GM10248 (cell line): ENCODE measurements around the gene USP20.

ENCODE experiments used
- CTCF ChIA-PET: fragments of 300-600 bp; sonication (Branson Sonifier 250); formaldehyde crosslinking; extraction: SDS; loops from one replicate; lab custom pipeline; 2021; ENCODE audit warnings: antibody characterized with exemption; lab: Yijun Ruan, JAX
- POLR2A ChIA-PET: fragments of 350-650 bp; sonication (Branson Sonifier 250); formaldehyde crosslinking; extraction: SDS; loops from one replicate; lab custom pipeline; 2020; ENCODE audit warnings: antibody characterized with exemption; lab: Yijun Ruan, JAX
- DNase-seq: peaks from one replicate; pipeline ENCODE4 v3.0.0; 2012; ENCODE audit errors: extremely low spot score
- TF ChIP-seq, protein P1 (sequence below): IDR thresholded peaks from 2 replicates; pipeline ENCODE4 v1.5.1; 2012; ENCODE audit warnings: mild to moderate bottlenecking, low read depth; ENCODE audit errors: extremely low read depth, missing control alignments, control extremely low read depth

Gene USP20

DNA sequence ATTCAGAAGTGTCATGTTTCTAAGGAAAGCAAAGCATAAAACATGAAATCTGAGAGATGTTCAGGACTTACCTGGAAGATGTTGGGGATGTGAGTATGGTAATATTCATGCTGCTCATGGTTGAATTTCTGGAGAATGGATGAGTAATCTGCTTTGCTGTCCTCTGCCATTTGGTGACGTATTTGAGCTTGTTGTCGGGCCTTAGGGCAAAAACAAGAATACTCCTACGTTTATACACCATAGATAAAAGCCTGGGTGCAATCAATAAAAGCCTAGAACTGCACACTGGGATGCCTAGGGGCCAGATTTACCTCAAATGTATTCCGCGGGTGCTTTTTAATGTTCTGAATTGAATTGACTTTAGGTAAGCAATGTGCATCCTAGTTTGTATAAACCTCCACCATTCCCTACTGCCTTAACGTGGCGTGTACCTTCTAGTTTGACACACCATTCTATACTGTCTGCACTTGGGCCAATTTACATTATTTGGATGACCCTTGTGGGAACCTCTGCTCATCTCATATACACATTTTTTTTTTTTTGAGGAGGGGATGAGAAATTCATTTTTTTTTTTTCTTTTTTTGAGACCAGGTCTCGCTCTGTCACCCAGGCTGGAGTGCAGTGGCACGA, 94.4 kb downstream of the USP20 start:
- CTCF ChIA-PET, result no interaction called here
- no peak for DNase-seq
- POLR2A ChIA-PET, result no interaction called here
- TF ChIP-seq, protein P1, sequence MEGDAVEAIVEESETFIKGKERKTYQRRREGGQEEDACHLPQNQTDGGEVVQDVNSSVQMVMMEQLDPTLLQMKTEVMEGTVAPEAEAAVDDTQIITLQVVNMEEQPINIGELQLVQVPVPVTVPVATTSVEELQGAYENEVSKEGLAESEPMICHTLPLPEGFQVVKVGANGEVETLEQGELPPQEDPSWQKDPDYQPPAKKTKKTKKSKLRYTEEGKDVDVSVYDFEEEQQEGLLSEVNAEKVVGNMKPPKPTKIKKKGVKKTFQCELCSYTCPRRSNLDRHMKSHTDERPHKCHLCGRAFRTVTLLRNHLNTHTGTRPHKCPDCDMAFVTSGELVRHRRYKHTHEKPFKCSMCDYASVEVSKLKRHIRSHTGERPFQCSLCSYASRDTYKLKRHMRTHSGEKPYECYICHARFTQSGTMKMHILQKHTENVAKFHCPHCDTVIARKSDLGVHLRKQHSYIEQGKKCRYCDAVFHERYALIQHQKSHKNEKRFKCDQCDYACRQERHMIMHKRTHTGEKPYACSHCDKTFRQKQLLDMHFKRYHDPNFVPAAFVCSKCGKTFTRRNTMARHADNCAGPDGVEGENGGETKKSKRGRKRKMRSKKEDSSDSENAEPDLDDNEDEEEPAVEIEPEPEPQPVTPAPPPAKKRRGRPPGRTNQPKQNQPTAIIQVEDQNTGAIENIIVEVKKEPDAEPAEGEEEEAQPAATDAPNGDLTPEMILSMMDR, result no peak

DNA sequence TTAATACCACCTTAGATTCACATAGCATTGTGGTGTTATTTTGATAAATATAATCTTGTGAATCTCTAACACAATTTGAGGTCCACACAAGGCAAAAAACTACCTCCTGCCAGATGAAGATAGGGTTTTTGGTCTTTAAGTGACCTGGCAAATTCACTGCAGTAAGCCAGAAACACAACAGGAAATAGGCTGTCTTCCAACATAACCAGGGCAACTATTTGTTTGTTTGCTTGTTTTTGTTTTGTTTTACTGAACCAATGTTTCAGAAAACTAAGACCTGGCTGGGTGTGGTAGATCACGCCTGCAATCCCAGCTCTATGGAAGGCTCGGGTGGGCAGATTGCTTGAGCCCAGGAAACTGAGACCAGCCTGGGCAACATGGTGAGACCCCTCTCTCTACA, 95.5 kb downstream of the USP20 start:
- CTCF ChIA-PET, result interaction anchor here (0.7 kb wide), 1 partner anchor 11 kb away, joined by 3 read pairs; no protein-coding TSS in a partner anchor
- TF ChIP-seq, protein P1, result no peak
- no peak for DNase-seq
- POLR2A ChIA-PET, result no interaction called here
